ENCODE measurements around the gene SMCO2.

- TF ChIP-seq YY1 (IDR thresholded peaks at IDR 0.05; ENCODE audit: insufficient read depth, insufficient read length) (no peak), ZNF274 (IDR thresholded peaks at IDR 0.05; ENCODE audit: low read depth, low read length) (no peak), SUZ12 (IDR thresholded peaks at IDR 0.05; ENCODE audit: extremely low read depth, insufficient read depth, insufficient read length) (no peak)
These were observed 19.6 kb upstream of the SMCO2 start for GRCh38 chr12:27426743-27427487.
